RWPE2 (cell line): Measurements from ENCODE around the gene HNRNPUL2.
"Not testable (repeated sequence)": the region's sequence is repeated elsewhere in the genome, so short reads cannot be mapped to it uniquely, and the experiment has no call there.

Experiments
- ATAC-seq: fragments of 200-7000 bp; cut with Tn5 transposase; 3 replicates; pipeline ENCODE4 v1.9.1; 2021; ENCODE audit warnings: low read depth
- DNase-seq: peaks from one replicate; pipeline ENCODE4 v3.0.0-alpha.2; 2020; ENCODE audit warnings: low spot score
- H3K27ac ChIP-seq: fragments of 450-650 bp; 2 replicates; pipeline ENCODE4 v1.5.1; 2017; ENCODE audit warnings: mild to moderate bottlenecking; ENCODE audit not compliant: poor library complexity, severe bottlenecking
- H3K27me3 ChIP-seq: fragments of 250-450 bp; sonication (Bioruptor Pico); 2 replicates; pipeline ENCODE4 v1.5.1; 2021; ENCODE audit warnings: mild to moderate bottlenecking, moderate library complexity; ENCODE audit not compliant: insufficient read depth, poor library complexity, severe bottlenecking
- H3K36me3 ChIP-seq: fragments of 250-450 bp; sonication (Bioruptor Pico); 2 replicates; pipeline ENCODE4 v1.5.1; 2020; ENCODE audit warnings: low read depth, mild to moderate bottlenecking, moderate library complexity
- H3K4me1 ChIP-seq: fragments of 250-450 bp; sonication (Bioruptor Pico); 2 replicates; pipeline ENCODE4 v1.5.1; 2021; ENCODE audit warnings: mild to moderate bottlenecking, moderate library complexity; ENCODE audit not compliant: insufficient read depth, poor library complexity, severe bottlenecking
- H3K4me3 ChIP-seq: fragments of 250-450 bp; sonication (Bioruptor Pico); 2 replicates; pipeline ENCODE4 v1.5.1; 2021; ENCODE audit warnings: mild to moderate bottlenecking, moderate library complexity; ENCODE audit not compliant: severe bottlenecking
- H3K9me3 ChIP-seq: fragments of 250-450 bp; sonication (Bioruptor Pico); 2 replicates; pipeline ENCODE4 v1.5.1; 2021; ENCODE audit warnings: mild to moderate bottlenecking, moderate library complexity; ENCODE audit not compliant: severe bottlenecking
- TF ChIP-seq, protein P1 (sequence below): fragments of 450-650 bp; IDR thresholded peaks from one replicate; pipeline ENCODE4 v1.5.1; 2017; ENCODE audit warnings: mild to moderate bottlenecking, moderate library complexity; ENCODE audit not compliant: poor library complexity, severe bottlenecking

Gene HNRNPUL2

DNA sequence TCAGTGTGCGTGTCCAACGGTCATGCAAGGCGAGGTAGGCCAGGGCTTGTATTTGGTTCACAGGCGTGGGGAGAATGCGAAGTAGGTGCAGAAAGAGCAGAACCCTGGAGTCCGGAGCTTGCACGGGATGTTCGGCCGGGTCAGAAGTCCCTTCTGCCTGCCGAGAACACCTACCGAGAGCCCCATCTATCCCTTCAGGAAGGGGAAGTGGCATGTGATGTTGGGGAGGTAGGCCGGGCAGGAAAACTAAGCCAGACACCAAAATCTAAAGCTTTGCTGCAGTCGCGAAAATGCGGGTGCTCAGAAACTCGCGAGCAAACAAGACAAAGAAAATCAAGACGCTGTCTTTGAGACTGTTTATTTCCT, 43.5 kb upstream of the HNRNPUL2 start:
- no peaks in the 10 kb centered on the region for H3K9me3 ChIP-seq
- peak overlapping the region; percentile 61 for H3K4me3 ChIP-seq
- no peaks in the 10 kb centered on the region for H3K27me3 ChIP-seq
- TF ChIP-seq, protein P1, sequence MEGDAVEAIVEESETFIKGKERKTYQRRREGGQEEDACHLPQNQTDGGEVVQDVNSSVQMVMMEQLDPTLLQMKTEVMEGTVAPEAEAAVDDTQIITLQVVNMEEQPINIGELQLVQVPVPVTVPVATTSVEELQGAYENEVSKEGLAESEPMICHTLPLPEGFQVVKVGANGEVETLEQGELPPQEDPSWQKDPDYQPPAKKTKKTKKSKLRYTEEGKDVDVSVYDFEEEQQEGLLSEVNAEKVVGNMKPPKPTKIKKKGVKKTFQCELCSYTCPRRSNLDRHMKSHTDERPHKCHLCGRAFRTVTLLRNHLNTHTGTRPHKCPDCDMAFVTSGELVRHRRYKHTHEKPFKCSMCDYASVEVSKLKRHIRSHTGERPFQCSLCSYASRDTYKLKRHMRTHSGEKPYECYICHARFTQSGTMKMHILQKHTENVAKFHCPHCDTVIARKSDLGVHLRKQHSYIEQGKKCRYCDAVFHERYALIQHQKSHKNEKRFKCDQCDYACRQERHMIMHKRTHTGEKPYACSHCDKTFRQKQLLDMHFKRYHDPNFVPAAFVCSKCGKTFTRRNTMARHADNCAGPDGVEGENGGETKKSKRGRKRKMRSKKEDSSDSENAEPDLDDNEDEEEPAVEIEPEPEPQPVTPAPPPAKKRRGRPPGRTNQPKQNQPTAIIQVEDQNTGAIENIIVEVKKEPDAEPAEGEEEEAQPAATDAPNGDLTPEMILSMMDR: no peak
- DNase-seq: no peak
- ATAC-seq: peak; percentile 4; the same call in 1 of the 3 replicates
- peaks cover 7% of the 10 kb centered on the region for H3K36me3 ChIP-seq
- peak overlapping the region; percentile 71 for H3K27ac ChIP-seq
- peaks cover 8% of the 10 kb centered on the region for H3K4me1 ChIP-seq

DNA sequence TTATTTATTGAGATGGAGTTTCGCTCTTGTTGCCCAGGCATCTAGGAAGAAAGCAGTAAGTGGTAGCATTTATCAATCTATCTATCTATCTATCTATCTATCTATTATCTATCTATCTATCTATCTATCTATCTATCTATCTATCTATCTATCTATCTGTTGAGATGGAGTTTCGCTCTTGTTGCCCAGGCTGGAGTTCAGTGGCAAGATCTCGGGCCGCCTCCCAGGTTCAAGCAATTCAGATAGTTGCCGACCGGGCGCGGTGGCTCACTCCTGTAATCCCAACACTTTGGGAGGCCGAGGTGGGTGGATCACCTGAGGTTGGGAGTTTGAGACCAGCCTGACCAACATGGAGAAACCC, 33.6 kb upstream of the HNRNPUL2 start:
- peak overlapping the region; percentile 58 for H3K27ac ChIP-seq
- H3K36me3 ChIP-seq: peaks cover 14% of the 10 kb centered on the region
- not testable (repeated sequence) for H3K27me3 ChIP-seq, H3K9me3 ChIP-seq, DNase-seq, ATAC-seq, H3K4me1 ChIP-seq
- peak overlapping the region; percentile 57 for H3K4me3 ChIP-seq

DNA sequence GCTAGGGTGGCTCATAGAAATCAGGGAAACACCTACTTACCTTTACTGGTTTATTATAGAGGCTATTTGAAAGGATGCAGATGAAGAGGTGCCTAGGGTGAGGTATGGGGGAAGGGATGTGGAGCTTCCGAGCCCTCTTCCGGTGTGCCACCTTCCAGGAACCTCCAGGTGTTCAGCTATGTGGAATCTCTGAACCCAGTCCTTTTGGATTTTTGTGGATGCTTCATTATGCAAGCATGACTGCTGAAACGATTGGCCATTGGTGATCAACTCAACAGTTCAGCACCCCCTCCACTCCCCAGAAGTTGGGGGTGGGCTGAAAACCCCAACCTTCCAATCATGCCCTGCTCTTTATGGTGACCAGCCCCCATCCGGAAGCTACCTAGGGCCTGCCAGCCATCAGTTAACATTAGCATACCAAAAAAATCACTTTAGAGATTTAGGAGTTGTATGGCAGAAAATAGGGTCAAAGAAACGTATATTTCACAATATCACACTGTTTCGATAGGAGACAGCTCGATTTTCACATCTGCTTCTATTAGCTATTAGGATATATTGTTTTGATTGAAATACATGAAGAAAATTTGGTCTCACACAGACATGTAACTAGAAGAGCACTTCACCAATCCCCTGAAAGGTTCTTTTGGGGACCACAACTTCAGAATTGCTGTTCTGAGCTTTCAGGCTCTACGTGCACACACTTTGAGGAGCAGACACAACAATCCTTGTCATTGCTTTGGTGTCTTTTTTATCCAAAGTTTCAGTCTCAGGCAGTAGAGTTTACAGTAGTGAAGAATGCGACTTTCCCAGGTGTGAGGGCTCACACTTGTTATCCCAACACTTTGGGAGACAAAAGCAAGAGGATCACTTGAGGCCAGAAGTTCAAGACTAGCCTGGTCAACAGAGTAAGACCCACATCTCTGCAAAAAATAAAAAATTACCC, 30.9 kb upstream of the HNRNPUL2 start:
- TF ChIP-seq, protein P1: no peak
- H3K4me3 ChIP-seq: no peak overlapping the region

DNA sequence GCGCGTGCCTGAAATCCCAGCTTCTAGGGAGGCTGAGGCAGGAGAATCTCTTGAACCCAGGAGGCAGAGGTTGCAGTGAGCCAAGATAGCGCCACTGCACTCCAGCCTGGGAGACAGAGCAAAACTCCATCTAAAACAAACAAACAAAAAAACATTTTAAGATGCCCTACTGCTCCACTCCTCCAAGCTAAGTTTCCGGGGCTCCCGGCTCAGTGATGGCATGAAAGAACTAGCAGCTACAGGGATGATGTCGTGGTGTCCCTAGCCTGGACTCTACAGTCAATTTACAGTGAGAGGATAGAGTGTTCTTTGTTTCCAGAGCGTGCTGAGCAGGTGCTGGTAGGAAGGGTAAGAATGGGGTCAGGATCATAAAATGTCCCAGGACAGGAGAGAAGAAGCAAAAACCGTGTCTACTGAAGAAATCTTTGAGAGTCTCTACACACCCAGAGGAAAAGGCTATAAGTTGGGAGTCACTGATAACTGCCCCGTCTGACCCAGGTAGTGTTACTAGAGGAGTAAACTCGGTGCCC, 27.9 kb upstream of the HNRNPUL2 start:
- Histone ChIP-seq H3K36me3 (peaks cover 13% of the 10 kb centered on the region; the same call in 1 of the 2 replicates), H3K9me3 (no peaks in the 10 kb centered on the region), H3K4me1 (no peaks in the 10 kb centered on the region), H3K4me3 (no peak overlapping the region), H3K27me3 (no peaks in the 10 kb centered on the region), H3K27ac (no peak overlapping the region)
- TF ChIP-seq, protein P1: no peak
- DNase-seq (no peak), ATAC-seq (no peak)

More for the DNA sequence above, 30.9 kb upstream of the HNRNPUL2 start:
- Histone ChIP-seq H3K36me3 (peaks cover 8% of the 10 kb centered on the region; the same call in 1 of the 2 replicates), H3K9me3 (no peaks in the 10 kb centered on the region), H3K27me3 (no peaks in the 10 kb centered on the region), H3K27ac (no peak overlapping the region), H3K4me1 (peaks cover 5% of the 10 kb centered on the region)
- ATAC-seq (no peak), DNase-seq (no peak)

DNA sequence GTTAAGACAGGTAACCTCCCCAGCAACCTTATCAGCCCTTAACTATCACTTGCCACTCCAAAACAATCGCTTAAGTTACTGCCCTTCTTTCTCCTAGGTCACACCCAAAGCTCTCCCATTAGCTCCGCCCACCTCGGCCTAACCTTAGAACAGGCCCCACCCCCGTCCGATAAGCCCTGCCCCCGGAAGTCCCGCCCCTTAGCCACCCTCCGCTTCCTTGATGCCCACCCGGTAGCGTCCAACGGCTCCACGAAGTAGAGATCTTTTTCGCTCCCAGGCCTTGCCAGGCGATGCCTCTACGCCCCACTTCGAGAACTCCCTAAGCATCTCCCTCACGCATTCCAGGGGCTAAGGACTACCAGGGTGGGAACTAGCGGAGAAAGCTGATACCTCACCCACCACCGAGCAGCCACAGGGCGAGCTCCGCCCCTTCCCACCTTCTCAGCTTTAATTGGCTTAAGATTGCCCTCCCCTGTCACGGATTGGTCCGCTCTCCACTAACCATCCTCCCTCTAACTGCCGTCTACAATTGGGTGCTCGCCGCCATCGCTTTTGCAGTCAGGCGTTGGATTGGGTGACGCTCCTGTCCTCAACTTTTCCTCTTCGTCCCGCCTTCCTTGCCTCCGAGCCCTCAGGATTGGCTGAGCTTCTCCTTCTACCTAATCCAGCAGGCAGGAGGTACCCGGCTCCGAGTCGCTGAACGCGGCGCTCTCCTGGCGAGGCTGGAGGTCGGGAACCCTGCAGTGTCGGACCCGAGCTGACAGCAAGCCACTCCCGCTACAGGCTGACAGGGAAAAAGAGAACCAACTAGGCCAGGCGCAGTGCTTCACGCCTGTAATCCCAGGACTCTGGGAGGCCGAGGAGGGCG, 26.7 kb upstream of the HNRNPUL2 start, which contains the start of gene ZBTB3:
Gene ZBTB3, minus strand, starts transcription at position 425 of the 868 bp plus-strand sequence. CDS start 496 bp downstream, outside the sequence.
- TF ChIP-seq, protein P1: no peak
- Histone ChIP-seq H3K9me3 (no peaks in the 10 kb centered on the region), H3K4me3 (peak within 1 kb of the TSS; percentile 85), H3K27me3 (no peaks in the 10 kb centered on the region), H3K27ac (peak within 1 kb of the TSS; percentile 44), H3K4me1 (no peaks in the 10 kb centered on the region), H3K36me3 (peaks cover 18% of the 10 kb centered on the region)
- DNase-seq (peak; percentile 98), ATAC-seq (peak; percentile 98)
